ENCODE measurements around the gene PDE6A.

Gene PDE6A

GRCh38 chr5:149808264-149808982 lies 136.2 kb downstream of the PDE6A start:
- no peak overlapping the region for H3K4me3 ChIP-seq (ENCODE audit: low read length)
- TF ChIP-seq ZNF274 (IDR thresholded peaks at IDR 0.05; ENCODE audit: low read depth, low read length): no peak
